ENCODE measurements around the gene DMRTB1. TPM values are rescaled to one million over a fixed set of nuclear protein-coding genes. Genes with fewer than 3 reads are reported as not detected.

The DMRTB1 gene
- total RNA-seq, 1 experiment from 2014 or later, result not detected

- Histone ChIP-seq H3K4me1 (ENCODE audit: insufficient read depth, low read length, poor library complexity, severe bottlenecking) (peaks cover 32% of the 10 kb centered on the region), H3K27ac (ENCODE audit: low read depth, low read length, poor library complexity, severe bottlenecking) (peak overlapping the region; percentile 50), H3K9me3 (ENCODE audit: low read depth, low read length, poor library complexity, severe bottlenecking) (no peaks in the 10 kb centered on the region), H3K4me3 (ENCODE audit: low read depth, low read length, poor library complexity, severe bottlenecking) (no peak overlapping the region), H3K27me3 (replicated peaks; ENCODE audit: insufficient read depth, low read depth, low read length, poor library complexity) (peaks cover 11% of the 10 kb centered on the region), H3K36me3 (ENCODE audit: insufficient read depth, low read length, poor library complexity, severe bottlenecking) (no peaks in the 10 kb centered on the region)
- POLR2A ChIA-PET (ENCODE audit: low non-redundant PET), result no interaction called here
- CTCF ChIA-PET, result no interaction called here
- BruUV-seq (replicated peaks), result no TSS peak
- TF ChIP-seq EZH2 (IDR thresholded peaks at IDR 0.05; ENCODE audit: borderline replicate concordance, low read depth, low read length, poor library complexity, severe bottlenecking) (no peak), CTCF (conservative IDR thresholded peaks at IDR 0.05; ENCODE audit: low read depth, low read length) (no peak)
- DNase-seq (ENCODE audit: low spot score), result peak; percentile 80
- intact Hi-C loops (cut with micrococcal nuclease; ENCODE audit: unreplicated experiment), result no loop called here
These were observed 48.5 kb upstream of the DMRTB1 start for GRCh38 chr1:53410701-53411100.

GRCh38 chr1:53411541-53412152, 47.6 kb upstream of the DMRTB1 start:
- POLR2A ChIA-PET (ENCODE audit: low non-redundant PET), result no interaction called here
- peaks cover 38% of the 10 kb centered on the region for H3K4me1 ChIP-seq (ENCODE audit: insufficient read depth, low read length, poor library complexity, severe bottlenecking)
- intact Hi-C loops (cut with micrococcal nuclease; ENCODE audit: unreplicated experiment), result no loop called here
- BruUV-seq (replicated peaks), result no TSS peak
- no peak for TF ChIP-seq EZH2 (IDR thresholded peaks at IDR 0.05; ENCODE audit: borderline replicate concordance, low read depth, low read length, poor library complexity, severe bottlenecking)
- no peak for TF ChIP-seq CTCF (conservative IDR thresholded peaks at IDR 0.05; ENCODE audit: low read depth, low read length)
- H3K9me3 ChIP-seq (ENCODE audit: low read depth, low read length, poor library complexity, severe bottlenecking), result no peaks in the 10 kb centered on the region
- H3K36me3 ChIP-seq (ENCODE audit: insufficient read depth, low read length, poor library complexity, severe bottlenecking), result no peaks in the 10 kb centered on the region
- peaks cover 12% of the 10 kb centered on the region for H3K27me3 ChIP-seq (replicated peaks; ENCODE audit: insufficient read depth, low read depth, low read length, poor library complexity)
- H3K27ac ChIP-seq (ENCODE audit: low read depth, low read length, poor library complexity, severe bottlenecking), result no peak overlapping the region
- DNase-seq (ENCODE audit: low spot score), result no peak
- H3K4me3 ChIP-seq (ENCODE audit: low read depth, low read length, poor library complexity, severe bottlenecking), result no peak overlapping the region
- CTCF ChIA-PET, result no interaction called here

- intact Hi-C loops (cut with micrococcal nuclease; ENCODE audit: unreplicated experiment), result no loop called here
- TF ChIP-seq EZH2 (IDR thresholded peaks at IDR 0.05; ENCODE audit: borderline replicate concordance, low read depth, low read length, poor library complexity, severe bottlenecking) (no peak), CTCF (conservative IDR thresholded peaks at IDR 0.05; ENCODE audit: low read depth, low read length) (no peak)
- Histone ChIP-seq H3K4me3 (ENCODE audit: low read depth, low read length, poor library complexity, severe bottlenecking) (no peak overlapping the region), H3K36me3 (ENCODE audit: insufficient read depth, low read length, poor library complexity, severe bottlenecking) (no peaks in the 10 kb centered on the region), H3K4me1 (ENCODE audit: insufficient read depth, low read length, poor library complexity, severe bottlenecking) (peaks cover 45% of the 10 kb centered on the region), H3K27ac (ENCODE audit: low read depth, low read length, poor library complexity, severe bottlenecking) (no peak overlapping the region), H3K27me3 (replicated peaks; ENCODE audit: insufficient read depth, low read depth, low read length, poor library complexity) (peaks cover 13% of the 10 kb centered on the region), H3K9me3 (ENCODE audit: low read depth, low read length, poor library complexity, severe bottlenecking) (no peaks in the 10 kb centered on the region)
- CTCF ChIA-PET, result interaction anchor here (1.0 kb wide), 1 partner anchor 19 kb away, joined by 3 read pairs; no protein-coding TSS in a partner anchor
- POLR2A ChIA-PET (ENCODE audit: low non-redundant PET), result no interaction called here
- peak; percentile 45 for DNase-seq (ENCODE audit: low spot score)
- BruUV-seq (replicated peaks), result no TSS peak
These were observed 46.7 kb upstream of the DMRTB1 start for GRCh38 chr1:53412285-53413174.
